ENCODE results near the gene PTPN14.

The PTPN14 gene

DNA sequence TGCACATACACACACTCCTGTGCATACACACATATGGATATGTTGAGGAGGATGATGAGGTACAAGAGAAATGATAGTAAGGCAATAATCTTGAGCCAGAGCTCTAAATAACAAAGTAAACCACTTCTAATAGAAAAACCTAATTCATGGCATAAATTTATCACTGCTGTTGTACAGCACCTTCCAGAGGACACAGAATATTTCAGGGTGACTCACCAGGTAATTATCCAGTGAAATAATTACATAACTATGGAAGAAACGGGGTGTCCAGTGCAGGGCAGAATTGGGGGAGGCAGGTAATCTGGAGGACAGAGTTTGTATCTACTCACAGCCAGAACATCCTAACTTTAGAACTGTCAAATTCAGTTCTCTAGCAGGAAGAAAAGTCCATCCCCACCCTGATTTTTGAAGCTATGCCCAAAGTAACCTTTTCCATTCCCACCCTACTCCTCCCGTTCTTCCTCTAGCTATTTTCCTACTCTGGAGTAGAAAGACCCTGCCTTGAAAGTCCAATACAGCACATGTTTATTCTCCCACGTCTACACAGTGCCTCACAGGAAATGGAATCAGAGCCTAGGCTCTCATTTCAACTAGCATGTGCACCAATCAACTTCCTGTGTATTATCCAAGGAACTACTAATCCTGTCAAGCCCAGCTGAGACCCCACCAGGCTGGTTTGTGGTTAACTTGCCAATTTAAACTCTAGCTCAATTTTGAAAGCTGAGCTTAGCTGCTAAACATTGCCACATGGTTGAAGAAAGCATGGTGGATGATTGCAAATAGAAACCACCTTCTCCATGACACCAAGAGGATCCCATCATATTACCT lies 96.6 kb downstream of the PTPN14 start:
- no peak for DNase-seq (ENCODE audit: low read depth)

DNA sequence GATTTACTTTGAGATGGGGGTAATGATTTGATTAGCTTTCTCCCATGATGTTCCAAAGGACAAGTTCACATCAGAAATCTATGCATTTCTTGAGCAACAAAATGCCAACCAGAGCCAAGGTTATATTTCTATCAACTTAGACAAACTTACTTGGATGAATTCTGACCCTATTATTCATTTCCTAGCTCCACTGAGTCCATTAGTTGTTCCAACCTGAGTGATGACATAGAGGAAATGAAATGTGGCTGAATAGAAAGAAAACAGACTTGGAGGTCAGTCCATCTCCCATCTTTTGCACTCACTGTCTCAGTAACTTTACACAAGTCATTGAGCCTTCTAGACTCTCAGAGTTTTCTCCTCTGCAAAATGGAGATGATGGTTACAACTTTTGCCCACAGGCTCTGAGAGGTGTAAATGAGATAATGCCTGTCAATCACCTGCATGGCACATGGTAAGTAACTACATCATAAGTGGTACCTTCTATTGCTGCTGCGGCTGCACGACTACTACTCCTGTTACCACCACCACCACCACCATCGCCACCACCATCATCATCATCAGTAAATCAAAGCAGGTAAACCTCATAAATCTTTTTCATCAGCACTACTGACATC lies 98.2 kb downstream of the PTPN14 start:
- DNase-seq (ENCODE audit: low read depth), result no peak

DNA sequence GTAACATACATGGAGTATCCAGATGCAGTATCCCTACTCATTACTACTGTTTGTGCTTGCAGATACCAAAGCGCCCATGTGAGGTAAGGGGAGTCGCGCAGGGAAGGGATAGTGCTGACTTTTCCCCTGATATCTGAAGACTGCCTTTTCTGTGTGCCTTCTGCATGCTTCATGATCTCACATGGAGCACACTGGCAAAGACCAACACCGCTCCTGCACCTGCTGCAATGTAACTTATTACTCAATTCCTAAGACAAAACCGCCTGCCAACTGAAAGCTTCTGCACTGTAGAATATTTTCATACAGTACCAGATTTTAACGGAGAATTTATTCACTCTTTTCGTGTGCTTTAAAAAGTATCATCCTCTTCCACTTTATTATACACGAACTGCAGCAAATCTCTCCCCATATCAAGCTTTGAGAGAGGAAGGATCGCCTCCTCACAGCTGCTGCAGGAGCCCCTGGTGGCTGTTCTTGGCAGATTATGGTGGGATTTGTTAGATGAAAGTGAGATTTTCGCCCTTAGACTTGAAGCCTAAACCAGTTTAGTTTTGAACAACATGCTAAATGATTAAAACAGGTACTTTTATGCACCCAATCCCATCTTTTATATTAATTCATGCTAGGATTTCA lies 99.1 kb downstream of the PTPN14 start:
- no peak for DNase-seq (ENCODE audit: low read depth)

DNA sequence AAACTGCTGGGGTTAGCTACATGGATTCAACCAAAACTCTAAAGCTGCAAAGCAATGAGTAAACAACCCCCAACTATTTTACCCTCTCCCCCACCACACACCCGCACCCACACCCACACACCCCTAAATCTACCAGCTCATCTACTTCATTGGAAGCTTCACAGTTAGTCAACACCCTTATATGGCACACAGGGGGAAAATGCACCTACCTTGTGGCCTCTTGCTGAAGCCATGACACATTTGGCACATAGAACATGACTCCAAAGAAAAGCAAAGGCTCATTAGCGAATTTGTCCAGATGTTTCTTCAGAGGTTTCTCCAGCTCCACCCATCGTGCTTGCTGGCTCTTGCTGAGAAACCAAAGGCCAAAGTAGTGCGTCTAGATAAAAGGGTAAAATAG lies 99.8 kb downstream of the PTPN14 start:
- no peak for DNase-seq (ENCODE audit: low read depth)

DNA sequence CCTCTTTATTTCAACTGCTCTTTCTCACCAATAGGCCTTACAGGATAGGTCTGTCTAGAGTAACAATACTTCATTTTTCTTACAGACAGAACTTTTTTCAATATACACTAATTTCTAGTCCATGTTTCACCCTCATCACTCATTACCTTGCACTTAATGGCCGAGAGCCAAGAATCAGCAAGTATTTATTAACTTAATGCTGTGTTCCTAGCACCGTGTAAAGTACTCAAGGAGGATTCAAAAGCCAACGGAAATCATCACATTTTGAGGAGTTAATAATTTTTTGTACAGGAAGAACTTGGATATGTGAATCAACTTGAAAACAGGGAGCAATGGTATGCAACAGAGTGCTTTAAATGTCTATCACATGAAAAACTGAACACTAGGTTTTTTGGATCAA lies 102.0 kb downstream of the PTPN14 start:
- no peak for DNase-seq (ENCODE audit: low read depth)

DNA sequence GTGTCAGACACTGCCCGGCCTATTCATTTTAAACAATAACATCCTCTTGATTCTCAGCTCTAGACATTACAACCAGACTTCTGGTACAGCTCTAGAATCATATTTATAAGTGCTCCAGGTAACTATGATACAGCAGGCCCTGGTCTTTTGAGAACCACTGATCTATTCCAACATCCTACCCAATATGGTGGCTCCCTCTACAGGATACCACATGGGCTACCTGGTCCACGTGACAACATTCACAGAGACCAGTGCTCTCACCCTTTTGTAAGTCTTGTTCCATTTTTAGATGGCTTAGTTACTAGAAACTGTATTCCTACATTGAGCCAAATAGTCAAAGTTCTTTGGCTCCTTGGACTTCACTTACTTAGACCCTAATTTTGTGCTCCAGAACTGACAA lies 102.9 kb downstream of the PTPN14 start:
- no peak for DNase-seq (ENCODE audit: low read depth)

DNA sequence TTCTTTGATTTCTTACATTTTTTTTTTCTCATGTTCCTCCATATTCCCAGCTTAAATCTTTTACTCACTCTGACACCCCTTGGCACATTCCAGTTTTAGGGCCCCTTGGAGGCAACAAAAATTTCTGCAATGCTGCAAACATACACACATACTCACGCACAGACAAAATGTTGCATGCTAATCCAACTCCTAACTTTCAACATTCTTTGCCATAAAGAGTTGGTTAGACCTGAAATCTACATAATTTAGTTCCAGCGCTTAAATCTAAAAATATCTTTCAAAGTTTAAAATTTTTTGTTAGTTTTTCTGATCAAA lies 103.9 kb downstream of the PTPN14 start:
- no peak for DNase-seq (ENCODE audit: low read depth)

DNA sequence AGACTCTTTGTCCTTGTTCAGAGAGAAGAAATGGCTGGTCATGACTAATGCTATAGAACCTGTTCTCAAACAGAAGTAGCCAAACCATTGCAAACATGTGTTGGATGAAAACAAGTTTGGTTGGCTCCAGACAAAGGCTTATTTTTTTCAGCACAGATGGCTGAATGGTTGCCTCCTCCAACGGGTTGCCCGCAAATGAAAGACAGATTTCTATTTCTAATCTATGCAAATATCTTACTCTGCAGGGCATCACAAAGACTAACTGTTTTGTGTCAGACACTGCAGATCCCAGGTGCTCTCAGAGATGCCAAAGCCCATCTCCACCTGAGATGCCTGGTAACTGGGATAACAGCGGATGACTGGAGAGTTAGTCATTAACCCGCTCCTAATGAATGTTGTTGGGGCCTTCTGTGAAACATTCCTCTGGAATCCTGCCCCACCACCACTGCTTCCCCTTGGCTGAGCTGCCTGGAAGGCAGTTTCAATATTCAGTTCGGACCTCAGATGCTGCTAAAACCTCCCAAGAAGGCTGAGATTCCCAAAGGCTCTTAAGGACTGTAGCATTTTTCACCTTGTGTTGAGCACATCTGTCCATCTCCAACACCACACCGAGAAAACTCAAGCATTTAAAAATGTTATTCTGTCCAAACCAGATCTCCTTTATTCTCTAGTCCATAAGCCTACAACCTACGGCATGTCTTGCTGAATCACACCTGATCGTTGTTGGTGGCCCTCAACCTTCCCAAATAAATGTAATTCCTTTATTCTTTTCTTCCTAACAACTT lies 104.4 kb downstream of the PTPN14 start:
- no peak for DNase-seq (ENCODE audit: low read depth)

DNA sequence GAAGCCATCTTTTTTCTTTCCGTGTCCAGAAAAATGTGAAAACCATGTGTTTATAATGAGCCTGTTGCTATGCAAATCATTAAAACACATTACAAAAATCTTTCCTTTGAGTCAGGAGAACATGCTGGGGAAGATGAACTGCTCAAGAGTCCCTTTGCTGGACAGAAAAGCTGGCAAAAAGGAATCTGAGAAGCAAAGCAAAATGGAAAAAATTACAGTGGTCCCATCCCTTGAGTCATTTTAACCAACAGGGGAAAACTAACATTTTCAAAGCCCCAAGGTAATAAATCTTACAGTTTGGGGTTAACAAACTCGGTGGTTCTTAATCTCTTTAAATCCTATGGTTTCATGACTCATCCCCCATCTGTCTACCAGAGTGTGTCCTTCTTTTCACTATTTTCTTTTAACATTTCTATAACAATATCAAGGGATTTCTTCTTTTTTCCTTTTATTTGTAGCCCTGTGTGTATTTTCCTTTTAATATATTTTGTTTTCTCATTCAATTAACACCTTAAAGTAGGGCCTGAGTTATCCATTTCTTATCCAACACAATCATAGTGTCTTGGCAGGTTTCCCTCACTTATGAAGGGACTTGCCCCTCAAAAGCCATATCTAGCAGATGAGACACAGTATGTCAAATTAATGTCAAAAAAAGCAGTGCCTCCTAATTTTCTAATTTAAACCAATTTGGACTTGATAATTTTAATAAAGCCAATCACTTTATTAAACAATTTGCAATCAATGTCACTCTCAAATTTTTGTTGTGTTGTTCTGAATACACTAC lies 105.4 kb downstream of the PTPN14 start:
- no peak for DNase-seq (ENCODE audit: low read depth)

DNA sequence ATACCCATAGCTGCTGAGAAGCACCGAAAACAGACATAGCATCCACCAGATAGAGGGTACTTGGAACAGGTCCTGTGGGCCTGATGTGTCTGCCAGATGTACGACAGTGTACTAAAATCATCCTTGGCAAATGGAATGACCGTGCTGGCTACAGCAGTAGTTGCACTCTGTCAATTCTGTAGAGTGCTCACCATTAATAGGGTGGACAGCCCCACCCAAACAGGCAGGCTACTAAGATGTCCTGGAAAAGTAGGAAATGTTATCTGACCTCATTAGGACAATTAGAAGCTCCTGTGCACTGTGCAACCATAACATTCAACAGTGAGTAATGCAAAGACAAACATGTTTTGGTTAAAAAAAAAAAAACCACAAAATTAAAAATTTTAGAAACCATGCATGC lies 106.2 kb downstream of the PTPN14 start:
- DNase-seq (ENCODE audit: low read depth), result no peak

DNA sequence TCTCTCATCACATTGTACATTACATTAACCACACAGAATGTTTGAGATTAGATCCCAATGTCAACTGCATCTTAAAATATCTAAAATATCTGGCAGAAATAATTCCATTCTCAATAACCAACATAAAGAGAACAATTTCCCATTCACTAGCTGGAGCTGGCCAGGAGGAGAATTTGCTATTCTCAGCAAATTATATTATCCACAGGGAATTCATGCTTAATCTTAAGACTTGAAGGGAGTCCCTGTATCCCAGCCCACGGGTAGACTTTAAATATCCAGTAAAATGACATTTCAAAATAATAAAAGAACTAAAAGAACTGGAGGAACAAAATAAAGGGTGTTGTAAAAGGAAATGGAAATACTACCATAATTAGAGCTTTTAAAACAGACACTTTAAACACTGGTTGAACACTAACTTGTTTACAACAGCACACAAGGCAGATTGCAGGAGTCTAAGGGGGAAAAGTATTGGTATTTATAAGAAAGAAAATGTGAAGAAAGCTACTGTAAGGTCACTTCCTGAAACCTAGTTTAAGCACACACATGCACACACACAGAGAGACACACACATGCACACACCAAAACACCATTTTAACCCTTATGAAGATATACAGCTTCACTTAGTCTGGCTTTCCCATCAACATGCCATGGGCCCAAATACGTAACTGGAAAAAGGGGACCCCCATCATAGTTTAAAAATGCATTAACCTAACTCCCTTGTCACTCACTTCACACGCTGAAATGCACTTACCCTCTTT lies 107.0 kb downstream of the PTPN14 start:
- DNase-seq (ENCODE audit: low read depth), result no peak

DNA sequence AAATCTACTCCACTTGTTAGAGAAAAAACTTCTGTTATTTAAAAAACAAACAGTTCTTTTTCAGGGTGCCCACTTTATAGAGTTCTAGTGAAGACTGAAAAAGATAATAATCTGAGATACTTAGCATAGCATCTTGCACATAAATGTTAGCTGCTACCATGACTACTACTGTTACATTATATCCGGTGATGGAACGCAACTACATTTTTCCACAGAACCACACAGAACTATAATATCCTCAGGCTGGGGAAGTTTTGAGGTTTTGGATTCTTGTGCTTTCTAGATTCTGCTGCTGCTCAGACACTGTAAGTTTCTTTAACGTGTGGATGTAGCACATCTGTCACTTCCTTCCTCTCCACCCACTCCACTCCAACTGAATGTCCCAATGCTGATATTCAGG lies 110.3 kb downstream of the PTPN14 start:
- DNase-seq (ENCODE audit: low read depth), result no peak

DNA sequence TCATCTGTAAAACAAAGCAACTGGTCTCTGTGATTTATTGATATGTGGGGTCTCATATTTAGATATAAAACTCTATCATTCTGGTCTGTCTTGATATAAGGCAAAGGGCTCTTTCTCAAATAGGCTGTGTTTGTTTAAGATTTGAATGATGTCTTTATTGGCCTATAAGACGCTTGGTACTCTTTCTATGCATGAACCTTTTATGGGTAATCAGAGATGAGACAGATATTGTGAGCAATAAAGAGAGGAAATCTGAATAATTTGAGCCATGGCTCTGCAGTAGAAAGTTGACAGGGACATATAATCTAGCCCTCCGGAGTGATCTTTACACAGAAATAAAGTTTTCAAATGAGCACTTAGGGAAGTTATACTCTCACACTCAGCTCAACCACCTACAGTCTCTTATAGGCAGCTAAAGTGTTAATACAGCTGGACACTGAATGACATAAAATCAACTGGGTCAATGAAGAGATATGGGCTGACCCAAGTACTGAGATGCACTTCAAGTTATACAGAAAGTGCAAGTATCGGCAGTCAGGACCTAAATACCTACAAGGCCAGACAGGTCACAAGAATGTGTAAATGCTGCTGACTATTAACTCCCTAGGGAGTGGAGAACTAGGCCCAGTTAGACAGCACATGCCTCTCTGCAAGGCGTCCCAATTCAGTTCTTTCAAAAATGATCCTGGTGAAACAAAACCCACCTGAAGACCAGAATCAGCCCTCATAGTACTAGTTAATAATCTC lies 111.0 kb downstream of the PTPN14 start:
- DNase-seq (ENCODE audit: low read depth), result no peak

DNA sequence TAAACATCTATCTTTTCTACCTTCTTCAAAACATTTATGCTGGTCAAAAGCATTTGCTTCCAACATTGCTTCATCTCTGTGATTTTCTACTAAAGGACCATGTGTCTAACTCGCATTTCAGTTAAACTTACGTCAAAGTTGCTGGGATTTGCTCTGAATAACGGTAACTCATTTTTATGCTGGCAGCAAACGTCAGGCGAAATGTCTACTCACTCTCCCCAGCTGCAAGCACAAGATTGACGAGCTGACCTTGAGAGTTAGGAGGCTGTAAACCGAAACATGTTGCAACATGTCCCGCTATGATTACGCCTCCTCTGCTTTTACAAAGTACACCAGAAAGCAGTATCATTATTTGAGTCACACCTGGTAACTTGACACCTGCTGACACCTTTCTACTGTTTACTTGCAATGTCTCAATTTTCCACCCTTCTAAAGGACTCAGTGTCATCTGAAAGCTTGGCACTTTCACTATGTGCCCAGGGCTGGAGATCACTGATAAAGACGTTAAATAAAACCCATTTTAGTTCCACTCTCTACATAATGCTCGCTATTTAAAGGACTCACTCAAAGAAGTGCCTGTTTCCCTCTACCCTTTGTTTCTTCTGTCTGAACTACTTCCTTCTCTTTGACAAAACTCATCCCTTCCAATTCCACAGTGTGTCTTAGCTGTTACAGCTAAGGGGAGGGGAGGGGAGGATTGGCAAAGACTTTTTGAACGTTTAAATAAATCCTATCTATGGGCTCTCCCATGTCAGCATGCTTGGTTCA lies 111.9 kb downstream of the PTPN14 start:
- no peak for DNase-seq (ENCODE audit: low read depth)

DNA sequence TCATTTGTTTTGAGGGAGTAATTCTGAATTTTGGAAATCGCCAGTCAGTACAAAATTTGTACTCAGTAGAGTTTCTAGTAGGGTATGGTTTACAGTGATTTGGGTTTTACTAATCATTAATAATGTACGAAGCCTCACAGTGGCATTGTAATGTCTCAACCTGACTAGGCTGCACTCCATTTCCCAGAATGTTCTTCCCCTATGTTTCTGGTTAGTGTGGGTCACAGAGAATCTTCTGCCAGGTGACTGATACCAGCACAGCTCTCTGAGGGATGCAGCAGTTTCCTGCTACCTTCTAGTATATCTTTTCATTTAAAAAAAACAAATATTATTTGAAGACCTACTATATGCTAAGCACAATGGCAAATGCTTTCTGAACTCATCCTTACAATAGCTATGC lies 112.9 kb downstream of the PTPN14 start:
- DNase-seq (ENCODE audit: low read depth), result no peak

DNA sequence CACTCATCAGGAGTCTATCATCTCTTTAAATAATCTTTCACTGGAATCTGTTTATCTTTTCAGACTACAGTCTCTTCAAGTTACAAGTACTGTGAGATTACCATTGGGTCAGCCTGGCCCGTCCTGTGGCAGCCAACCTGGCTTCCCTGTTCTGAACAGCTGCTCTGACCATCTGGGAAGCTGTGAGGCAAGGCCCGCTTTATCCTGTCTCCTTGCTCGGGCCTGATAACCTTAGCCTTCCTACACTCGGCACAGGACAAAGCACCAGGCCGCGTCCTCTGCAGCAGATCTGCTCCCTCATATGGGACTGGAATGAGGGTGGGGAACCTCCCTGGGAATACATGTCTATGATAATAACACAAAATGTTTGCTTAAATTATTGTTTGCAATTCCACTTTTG lies 113.3 kb downstream of the PTPN14 start:
- no peak for DNase-seq (ENCODE audit: low read depth)

DNA sequence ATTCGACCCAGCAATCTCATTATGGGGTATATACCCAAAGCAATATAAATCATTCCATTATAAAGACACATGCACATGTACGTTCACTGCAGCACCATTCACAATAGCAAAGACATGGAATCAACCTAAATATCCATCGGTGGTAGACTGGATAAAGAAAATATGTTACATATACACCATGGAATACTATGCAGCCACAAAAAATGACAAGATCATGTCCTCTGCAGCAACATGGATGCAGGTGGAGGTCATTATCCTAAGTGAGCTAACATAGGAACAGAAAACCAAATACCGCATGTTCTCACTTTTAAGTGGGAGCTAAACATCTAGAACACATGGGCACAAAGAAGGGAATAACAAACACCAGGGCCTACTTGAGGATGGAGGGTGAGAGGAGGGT lies 115.5 kb downstream of the PTPN14 start:
- no peak for DNase-seq (ENCODE audit: low read depth)

DNA sequence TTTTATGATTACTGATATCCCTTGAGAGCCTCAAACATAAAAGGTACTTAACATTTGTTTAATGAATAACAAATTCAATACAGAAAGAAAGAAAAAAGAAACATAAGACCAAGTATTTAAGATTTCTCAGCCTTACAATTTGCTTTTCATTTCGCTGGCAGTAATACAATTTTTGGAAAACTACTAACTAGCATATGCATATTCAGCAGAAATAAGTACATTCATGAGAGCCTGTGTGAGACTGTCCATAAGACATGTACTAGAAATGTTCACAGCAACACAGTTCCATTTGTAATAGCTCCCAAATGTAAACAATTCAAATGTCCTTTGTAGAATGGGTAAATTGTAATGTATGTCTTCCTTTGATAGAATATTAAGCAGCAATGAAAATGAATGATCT lies 119.2 kb downstream of the PTPN14 start:
- no peak for DNase-seq (ENCODE audit: low read depth)

DNA sequence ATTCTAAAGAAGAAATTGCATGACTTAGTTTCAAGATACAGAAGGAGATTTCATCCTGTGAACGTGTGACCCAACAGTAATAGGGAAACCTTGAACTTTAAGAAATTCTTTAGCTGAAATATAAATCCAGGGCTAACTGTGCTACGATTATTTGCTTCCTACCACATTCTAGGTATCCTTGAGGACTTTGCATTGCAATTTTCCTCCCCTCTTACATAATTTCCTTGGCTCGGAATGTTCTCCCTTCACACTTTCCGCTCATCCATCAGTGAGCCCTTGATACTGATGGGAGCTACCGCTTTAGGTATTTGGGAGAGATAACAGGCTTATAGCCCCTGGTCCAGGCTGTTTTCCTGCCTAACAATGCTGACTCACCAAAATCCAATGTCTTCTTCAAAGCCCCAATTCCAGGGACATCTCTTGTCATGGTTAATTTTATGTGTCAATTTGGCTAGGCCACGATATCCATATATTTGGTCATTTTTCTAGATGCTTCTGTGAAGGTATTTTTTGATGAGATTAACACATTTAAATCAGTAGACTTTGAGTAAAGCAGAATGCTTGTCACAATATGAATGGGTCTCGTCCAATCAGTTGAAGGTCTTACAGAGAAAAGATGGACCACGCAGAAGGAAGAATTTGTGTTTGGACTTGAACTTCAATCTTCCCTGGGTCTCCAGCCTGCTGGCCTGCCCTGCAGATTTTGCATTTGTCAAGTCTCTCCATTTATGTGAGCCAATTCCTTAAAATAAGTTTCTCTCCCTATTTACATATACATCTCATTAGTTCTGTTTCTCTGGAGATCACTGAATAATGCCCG lies 121.2 kb downstream of the PTPN14 start:
- DNase-seq (ENCODE audit: low read depth), result no peak
